GM12875 (cell line): ENCODE measurements around the gene CRACR2A.
A peak's percentile ranks its signal among the peaks of the same experiment; 100 is the strongest.

ENCODE experiments used
- H3K4me3 ChIP-seq: one replicate; pipeline ENCODE4 v1.5.1; 2011; ENCODE audit warnings: low read depth, low read length, control low read depth
- TF ChIP-seq, protein P1 (sequence below): IDR thresholded peaks from 2 replicates; pipeline ENCODE4 v1.5.1; 2011; ENCODE audit warnings: low read depth, mild to moderate bottlenecking, control low read depth, inconsistent platforms, low read length, moderate library complexity, borderline replicate concordance; ENCODE audit not compliant: insufficient read depth

Gene CRACR2A

DNA sequence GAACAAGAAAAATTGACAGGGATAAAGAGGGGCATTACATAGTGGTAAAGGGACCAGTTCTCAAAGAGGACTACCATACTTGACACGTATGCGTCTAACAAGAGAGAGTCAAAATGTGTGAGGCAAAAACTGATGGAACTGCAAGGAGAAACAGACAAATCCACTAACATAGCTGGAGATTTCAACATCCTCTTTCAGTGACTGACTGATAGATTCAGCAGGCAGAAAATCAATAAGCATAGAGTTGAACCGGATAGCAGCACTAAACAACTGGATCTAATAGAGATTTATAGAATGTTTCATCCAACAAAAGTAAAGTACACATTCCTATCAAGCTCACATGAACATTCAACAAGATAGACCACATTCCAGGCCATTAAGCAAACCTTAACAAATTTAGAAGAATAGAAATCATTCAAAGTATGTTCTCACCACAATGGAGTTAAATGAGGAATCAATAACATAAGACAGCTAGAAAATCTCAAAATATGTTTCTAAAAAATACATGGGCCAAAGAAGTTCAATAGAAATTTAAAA is 16.1 kb upstream of the CRACR2A start:
- TF ChIP-seq, protein P1, sequence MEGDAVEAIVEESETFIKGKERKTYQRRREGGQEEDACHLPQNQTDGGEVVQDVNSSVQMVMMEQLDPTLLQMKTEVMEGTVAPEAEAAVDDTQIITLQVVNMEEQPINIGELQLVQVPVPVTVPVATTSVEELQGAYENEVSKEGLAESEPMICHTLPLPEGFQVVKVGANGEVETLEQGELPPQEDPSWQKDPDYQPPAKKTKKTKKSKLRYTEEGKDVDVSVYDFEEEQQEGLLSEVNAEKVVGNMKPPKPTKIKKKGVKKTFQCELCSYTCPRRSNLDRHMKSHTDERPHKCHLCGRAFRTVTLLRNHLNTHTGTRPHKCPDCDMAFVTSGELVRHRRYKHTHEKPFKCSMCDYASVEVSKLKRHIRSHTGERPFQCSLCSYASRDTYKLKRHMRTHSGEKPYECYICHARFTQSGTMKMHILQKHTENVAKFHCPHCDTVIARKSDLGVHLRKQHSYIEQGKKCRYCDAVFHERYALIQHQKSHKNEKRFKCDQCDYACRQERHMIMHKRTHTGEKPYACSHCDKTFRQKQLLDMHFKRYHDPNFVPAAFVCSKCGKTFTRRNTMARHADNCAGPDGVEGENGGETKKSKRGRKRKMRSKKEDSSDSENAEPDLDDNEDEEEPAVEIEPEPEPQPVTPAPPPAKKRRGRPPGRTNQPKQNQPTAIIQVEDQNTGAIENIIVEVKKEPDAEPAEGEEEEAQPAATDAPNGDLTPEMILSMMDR, result no peak

DNA sequence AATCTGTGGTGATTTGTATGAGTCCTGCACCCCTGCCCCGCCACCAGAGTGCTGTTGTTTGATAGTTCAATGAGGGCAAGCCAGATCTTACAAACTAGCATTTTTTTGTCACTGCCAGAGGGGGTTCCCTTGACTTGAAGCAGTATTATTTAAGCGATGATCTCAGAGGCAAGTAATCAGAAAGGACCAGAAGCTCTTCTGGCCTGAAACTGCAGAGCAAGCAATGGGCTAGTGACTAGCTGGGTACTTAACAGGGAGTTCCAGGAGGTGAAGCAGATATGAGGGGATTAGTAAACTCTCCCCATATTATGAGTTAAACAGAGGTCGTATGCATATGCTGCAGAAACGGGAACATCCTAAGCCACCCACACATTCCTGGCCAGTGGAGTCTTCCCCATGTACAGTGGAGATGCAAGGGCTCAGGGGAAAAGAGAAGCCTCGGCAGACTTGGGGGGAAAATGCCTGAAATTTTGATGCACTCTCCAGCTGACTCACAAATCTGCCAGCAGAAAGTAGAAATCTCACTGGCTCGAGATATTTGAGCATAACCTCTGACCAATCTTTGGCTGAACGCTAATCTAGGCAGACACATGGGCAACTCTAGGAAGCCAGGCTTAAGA is 8.3 kb upstream of the CRACR2A start:
- H3K4me3 ChIP-seq, result no peak overlapping the region
- TF ChIP-seq, protein P1, result no peak

More for the DNA sequence above, 16.1 kb upstream of the CRACR2A start:
- H3K4me3 ChIP-seq, result no peak overlapping the region

DNA sequence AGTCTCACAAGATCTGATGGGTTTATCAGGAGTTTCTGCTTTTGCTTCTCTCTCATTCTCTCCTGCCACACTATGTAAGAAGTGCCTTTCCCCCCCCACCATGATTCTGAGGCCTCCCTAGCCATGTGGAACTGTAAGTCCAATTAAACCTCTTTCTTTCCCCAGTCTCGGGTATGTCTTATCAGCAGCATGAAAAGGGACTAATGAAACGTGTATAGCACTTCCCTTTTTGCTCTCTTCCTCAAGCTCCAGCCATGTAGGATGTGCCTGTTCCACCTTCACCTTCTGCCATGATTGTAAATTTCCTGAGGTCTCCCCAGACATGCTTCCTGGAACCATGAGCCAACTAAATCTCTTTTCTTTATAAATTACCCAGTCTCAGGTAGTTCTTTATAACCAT is 7.0 kb upstream of the CRACR2A start:
- no peak overlapping the region for H3K4me3 ChIP-seq
- TF ChIP-seq, protein P1, result no peak

DNA sequence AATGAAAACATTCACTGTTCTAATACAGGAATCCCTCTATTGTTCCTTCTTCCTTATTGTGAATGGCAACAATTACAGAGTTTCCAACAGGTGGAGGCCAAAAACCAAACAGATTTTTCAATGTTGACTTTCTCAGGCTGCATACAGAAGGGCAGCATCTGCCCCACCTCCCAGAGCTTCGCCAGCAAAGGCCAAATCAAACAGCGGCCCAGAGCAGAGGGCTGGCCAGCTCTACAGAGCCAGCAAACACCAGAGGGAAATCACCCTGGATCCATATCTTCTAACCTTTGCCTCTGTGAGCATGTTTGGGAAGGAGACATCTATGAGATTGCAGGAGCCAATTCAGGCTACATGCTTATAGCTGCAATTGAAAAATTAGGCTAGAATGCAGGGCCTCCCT is 4.4 kb upstream of the CRACR2A start:
- TF ChIP-seq, protein P1, result no peak
- no peak overlapping the region for H3K4me3 ChIP-seq

DNA sequence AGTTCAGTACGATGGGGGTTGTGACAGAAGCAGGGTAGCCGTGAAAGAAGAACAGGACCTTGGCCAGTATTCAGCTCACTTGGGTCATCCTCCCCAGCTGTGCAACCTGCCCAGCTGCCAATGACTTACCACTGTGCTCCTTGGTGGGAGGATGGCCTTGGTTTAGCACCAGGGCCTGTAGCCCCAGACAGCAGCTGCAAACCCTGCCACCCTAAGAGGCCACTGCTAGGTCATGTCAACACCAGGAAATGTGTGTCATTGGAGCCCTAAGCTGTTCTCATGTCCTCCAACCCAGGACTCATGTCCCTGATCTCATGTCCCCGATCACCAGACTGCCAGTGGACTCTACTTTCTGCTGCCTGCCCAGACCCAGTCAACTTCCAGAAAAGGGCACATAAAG is 3.0 kb upstream of the CRACR2A start:
- TF ChIP-seq, protein P1, result no peak
- H3K4me3 ChIP-seq, result no peak overlapping the region

DNA sequence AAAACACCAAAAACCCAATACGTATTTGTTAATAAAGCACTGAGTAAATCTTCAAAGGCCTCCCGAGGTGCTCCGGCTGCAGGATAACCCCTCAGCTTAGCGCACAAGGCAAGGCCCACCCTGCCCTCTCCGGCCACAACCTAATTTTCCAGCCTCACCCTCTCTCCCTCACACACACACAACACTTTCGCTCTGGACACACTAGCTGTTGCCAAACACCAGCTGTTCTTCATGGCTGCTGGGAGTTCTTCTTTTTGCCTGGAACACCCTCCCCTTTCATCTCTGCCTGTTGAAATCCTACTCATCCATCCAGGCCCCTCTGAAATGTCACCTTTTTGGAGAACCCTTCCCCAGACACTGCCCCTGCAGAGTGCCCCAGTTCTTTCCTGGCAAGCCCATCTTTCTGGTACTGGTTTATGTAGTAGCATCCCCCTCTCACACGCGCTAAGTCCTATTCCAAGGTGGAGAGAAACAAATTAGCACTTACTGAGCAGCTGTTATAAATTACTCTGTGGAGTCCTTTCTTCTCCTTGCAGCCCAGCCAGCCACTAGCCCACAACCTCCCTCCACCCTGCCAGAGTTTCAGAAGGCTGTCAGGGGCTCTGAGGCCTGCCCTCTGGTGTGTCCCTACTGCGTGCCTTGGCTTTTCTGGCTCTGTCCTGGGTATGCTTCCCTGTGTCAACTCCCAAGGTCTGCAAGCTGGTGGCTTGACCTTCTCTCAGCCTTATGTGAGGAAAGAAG is 805 bp upstream of the CRACR2A start:
- peak overlapping the region; percentile 94 for H3K4me3 ChIP-seq
- TF ChIP-seq, protein P1, result no peak
